HFFc6 (cell line): ENCODE measurements around the gene CYP2J2. TPM values are rescaled to one million over a fixed set of nuclear protein-coding genes. Genes with fewer than 3 reads are reported as not detected.
A peak's percentile ranks its signal among the peaks of the same experiment; 100 is the strongest.

Experiments
- DNase-seq: peaks from one replicate; pipeline ENCODE4 v3.0.0-alpha.2; 2018
- H3K27ac Mint-ChIP-seq: 2 replicates; pipeline ENCODE4 v1.8.0; 2020; ENCODE audit warnings: mild to moderate bottlenecking, mixed read lengths
- H3K27me3 Mint-ChIP-seq: 2 replicates; pipeline ENCODE4 v1.8.0; 2021; ENCODE audit warnings: mild to moderate bottlenecking, moderate library complexity, mixed read lengths; ENCODE audit not compliant: insufficient read depth
- H3K36me3 Mint-ChIP-seq: 2 replicates; pipeline ENCODE4 v1.8.0; 2021; ENCODE audit warnings: low read depth, mixed read lengths
- H3K4me1 Mint-ChIP-seq: 2 replicates; pipeline ENCODE4 v1.8.0; 2020; ENCODE audit warnings: low read depth, mixed read lengths
- H3K4me3 Mint-ChIP-seq: 2 replicates; pipeline ENCODE4 v1.8.0; 2020; ENCODE audit warnings: mild to moderate bottlenecking, moderate library complexity, mixed read lengths
- H3K9me3 Mint-ChIP-seq: 2 replicates; pipeline ENCODE4 v1.8.0; 2020; ENCODE audit warnings: mild to moderate bottlenecking, mixed read lengths
- CTCF ChIP-seq: fragments of 200-600 bp; sonication (generic); IDR thresholded peaks from 2 replicates; pipeline ENCODE4 v1.5.0; 2021; ENCODE audit warnings: antibody characterized with exemption, mild to moderate bottlenecking
- total RNA-seq, 6 experiments: library from RNA; stranded (reverse); fragmentation: NEBNext Ultra II Directional; extraction: Animal tissue kit (Norgen Biotek cat#: 25700); gene quantifications; 2 replicates in 1 of 6; 3 replicates in 5 of 6; pipeline ENCODE4 v1.2.3, GENCODE V29; 2021

Gene CYP2J2
- total RNA-seq, 6 experiments from 2014 or later, result 0.14 TPM; not detected in 4

GRCh38 chr1:59967780-59968179, 41.2 kb upstream of the CYP2J2 start:
- TF ChIP-seq CTCF, result no peak
- Mint-ChIP-seq H3K9me3 (no peaks in the 10 kb centered on the region), H3K27me3 (peaks cover 12% of the 10 kb centered on the region), H3K4me3 (no peak overlapping the region), H3K27ac (no peak overlapping the region), H3K36me3 (no peaks in the 10 kb centered on the region), H3K4me1 (peaks cover 25% of the 10 kb centered on the region)
- no peak for DNase-seq

GRCh38 chr1:59967141-59967697, 40.6 kb upstream of the CYP2J2 start:
- Mint-ChIP-seq H3K4me1 (peaks cover 25% of the 10 kb centered on the region), H3K27me3 (peaks cover 7% of the 10 kb centered on the region), H3K4me3 (no peak overlapping the region; the same call in 1 of the 2 replicates), H3K9me3 (no peaks in the 10 kb centered on the region), H3K36me3 (no peaks in the 10 kb centered on the region), H3K27ac (no peak overlapping the region; the same call in 1 of the 2 replicates)
- DNase-seq, result peak; percentile 43
- no peak for TF ChIP-seq CTCF

- TF ChIP-seq CTCF, result 0 out of 2 replicates have a peak, but pooled peaks have one; percentile 6
- H3K4me1 Mint-ChIP-seq, result no peaks in the 10 kb centered on the region
- no peaks in the 10 kb centered on the region for H3K36me3 Mint-ChIP-seq
- H3K27me3 Mint-ChIP-seq, result peaks cover 4% of the 10 kb centered on the region; the same call in 1 of the 2 replicates
- DNase-seq, result peak; percentile 4
- no peak overlapping the region for H3K27ac Mint-ChIP-seq
- no peak overlapping the region for H3K4me3 Mint-ChIP-seq
- no peaks in the 10 kb centered on the region for H3K9me3 Mint-ChIP-seq
Observed at GRCh38 chr1:59952065-59952464, 25.5 kb upstream of the CYP2J2 start.

- TF ChIP-seq CTCF, result no peak
- Mint-ChIP-seq H3K27me3 (peaks cover 4% of the 10 kb centered on the region; the same call in 1 of the 2 replicates), H3K27ac (no peak overlapping the region), H3K9me3 (no peaks in the 10 kb centered on the region), H3K4me3 (no peak overlapping the region), H3K36me3 (no peaks in the 10 kb centered on the region), H3K4me1 (no peaks in the 10 kb centered on the region)
- DNase-seq, result no peak
Observed at GRCh38 chr1:59949648-59950047, 23.1 kb upstream of the CYP2J2 start.

- DNase-seq, result no peak
- no peak overlapping the region for H3K4me3 Mint-ChIP-seq
- peaks cover 4% of the 10 kb centered on the region; the same call in 1 of the 2 replicates for H3K27me3 Mint-ChIP-seq
- H3K36me3 Mint-ChIP-seq, result no peaks in the 10 kb centered on the region
- no peaks in the 10 kb centered on the region for H3K4me1 Mint-ChIP-seq
- no peak overlapping the region for H3K27ac Mint-ChIP-seq
- H3K9me3 Mint-ChIP-seq, result no peaks in the 10 kb centered on the region
- no peak for TF ChIP-seq CTCF
Observed at GRCh38 chr1:59948990-59949389, 22.4 kb upstream of the CYP2J2 start.
